Right ventricle myocardium superior (tissue), 1 donor: ENCODE results near the gene UBXN6. TPM values are rescaled to one million over a fixed set of nuclear protein-coding genes. Genes with fewer than 3 reads are reported as not detected.

ENCODE experiments used
- ATAC-seq: fragments of 200-7000 bp; cut with Tn5 transposase; one replicate; pipeline ENCODE4 v1.9.1; 2020; ENCODE audit warnings: mild to moderate bottlenecking; ENCODE audit not compliant: poor library complexity
- DNase-seq: peaks from one replicate; pipeline ENCODE4 v3.0.0-alpha.2; 2020
- intact Hi-C: fragments of 100-400 bp; cut with DNase I; formaldehyde crosslinking; loops from one replicate; pipeline ENCODE4 v1.11.2; 2022
- long read RNA-seq: library from polyadenylated mRNA; unstranded; transcript quantifications from one replicate; pipeline ENCODE4 v2.0.0, GENCODE V29; 2021
- total RNA-seq: library from RNA; stranded (reverse); fragmentation: NEBNext Ultra II Directional; extraction: Animal tissue kit (Norgen Biotek cat#: 25700); gene quantifications from one replicate; pipeline ENCODE4 v1.2.1, GENCODE V29; 2021
- donor health status: DM: no; HTN: yes; CAD: no; lungs with severe emphysema.

UBXN6 gene, protein sequence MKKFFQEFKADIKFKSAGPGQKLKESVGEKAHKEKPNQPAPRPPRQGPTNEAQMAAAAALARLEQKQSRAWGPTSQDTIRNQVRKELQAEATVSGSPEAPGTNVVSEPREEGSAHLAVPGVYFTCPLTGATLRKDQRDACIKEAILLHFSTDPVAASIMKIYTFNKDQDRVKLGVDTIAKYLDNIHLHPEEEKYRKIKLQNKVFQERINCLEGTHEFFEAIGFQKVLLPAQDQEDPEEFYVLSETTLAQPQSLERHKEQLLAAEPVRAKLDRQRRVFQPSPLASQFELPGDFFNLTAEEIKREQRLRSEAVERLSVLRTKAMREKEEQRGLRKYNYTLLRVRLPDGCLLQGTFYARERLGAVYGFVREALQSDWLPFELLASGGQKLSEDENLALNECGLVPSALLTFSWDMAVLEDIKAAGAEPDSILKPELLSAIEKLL
- 120 TPM for total RNA-seq
- long read RNA-seq, full-length matches to known transcripts: 43 of 97 reads
- long read RNA-seq, partial matches to known transcripts: 46 of 97 reads
- long read RNA-seq, other reads (novel, unspliced or antisense): 8 of 97 reads

DNA sequence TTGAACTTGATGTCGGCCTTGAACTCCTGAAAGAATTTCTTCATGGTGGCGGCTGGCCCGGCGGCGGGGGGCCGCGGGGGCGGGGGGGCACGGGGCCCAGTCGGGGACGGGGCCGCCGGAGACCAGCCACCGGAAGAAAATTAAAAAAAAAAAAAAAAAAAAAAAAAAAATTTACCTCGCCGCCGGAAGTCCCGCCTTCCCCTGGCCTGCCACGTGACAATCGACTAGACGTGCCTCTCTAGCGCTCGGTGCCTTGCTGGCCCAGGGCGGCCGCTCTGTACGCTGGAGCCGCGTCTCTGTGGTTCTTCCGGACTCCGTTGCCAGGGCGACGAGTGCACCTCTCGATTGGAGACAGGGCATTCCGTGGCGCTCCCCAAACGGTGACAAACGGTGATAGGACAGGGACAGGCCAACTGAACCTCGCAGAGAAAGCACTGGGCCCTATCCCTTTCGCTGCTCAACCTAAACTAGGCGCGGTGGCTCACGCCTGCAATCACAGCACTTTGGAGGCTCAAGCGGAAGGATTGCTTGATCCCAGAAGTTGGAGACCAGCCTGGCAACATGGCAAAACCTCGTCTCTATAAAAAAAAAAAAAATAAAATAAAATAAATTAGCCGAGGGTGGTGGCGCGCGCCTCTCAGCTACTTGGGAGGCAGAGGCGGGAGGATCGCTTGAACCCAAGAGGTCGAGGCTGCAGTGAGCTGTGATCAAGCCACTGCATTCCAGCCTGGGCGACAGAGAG is at the start of gene UBXN6:
Gene UBXN6, minus strand, starts transcription at position 141 of the 742 bp plus-strand sequence. Its CDS starts 97 bp downstream, at position 44.
- intact Hi-C loops: no loop called here
- peak; percentile 99 for DNase-seq
- peak; percentile 92 for ATAC-seq

DNA sequence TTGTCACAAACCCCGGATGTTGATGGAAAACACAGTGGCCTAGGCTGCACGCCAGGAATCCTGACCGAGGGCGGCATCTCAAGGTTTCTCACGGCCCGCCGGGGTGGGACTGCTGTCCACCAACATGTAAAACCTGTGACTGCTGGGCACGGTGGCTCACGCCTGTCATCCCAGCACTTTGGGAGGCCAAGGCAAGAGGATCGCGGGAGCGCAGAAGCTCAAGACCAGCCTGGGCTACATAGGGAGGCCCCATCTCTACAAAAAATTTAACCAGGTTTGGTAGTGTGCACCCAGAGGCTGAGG is 49.5 kb upstream of the UBXN6 start:
- ATAC-seq (no peak), DNase-seq (peak; percentile 36)
- intact Hi-C loops: no loop called here

GRCh38 chr19:4506449-4507149 is 49.0 kb upstream of the UBXN6 start:
- intact Hi-C loops: no loop called here
- DNase-seq: peak; percentile 30
- ATAC-seq: no peak

DNA sequence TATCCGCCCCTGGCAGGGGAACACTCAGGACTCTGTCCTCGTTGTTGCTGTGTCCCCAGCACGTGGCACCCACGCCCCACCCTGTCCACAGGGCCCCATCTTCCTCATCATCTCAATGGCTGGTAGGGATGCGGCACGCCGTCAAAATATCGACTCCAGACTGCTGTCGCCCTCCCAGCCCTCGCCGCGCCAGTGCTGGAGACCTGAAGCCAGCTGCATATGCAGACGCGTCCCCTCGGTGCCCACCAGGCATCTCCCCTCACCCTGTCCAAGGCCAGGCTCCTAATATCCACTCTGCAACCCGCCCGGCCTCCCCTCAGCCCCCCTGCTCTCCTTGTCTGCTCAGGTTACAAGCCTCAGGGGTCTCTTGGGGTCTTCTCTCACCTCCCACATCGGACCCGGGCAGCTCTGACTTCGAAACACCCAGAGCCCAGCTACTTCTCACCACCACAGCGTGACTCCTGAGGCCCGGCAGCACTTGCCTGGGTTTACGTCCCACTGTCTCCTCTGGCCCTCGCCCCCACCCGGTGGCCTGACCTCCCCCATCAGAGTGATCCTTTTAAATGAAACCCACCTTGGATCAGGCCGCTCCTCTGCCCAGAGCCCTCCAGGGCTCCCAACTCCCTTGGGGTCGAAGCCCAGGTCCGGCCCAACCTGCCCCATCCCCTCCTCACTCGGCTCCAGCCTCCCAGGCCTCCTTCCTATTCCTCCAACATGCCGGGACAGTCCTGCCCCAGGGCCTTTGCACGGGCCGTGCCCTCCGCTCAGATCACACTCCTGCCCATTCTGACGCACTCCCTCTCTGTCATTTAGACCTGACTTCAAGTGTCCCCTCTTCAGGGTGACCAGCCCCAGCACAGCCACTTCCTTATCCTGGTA is 48.2 kb upstream of the UBXN6 start:
- no peak for ATAC-seq
- intact Hi-C loops: no loop called here
- peak; percentile 35 for DNase-seq

DNA sequence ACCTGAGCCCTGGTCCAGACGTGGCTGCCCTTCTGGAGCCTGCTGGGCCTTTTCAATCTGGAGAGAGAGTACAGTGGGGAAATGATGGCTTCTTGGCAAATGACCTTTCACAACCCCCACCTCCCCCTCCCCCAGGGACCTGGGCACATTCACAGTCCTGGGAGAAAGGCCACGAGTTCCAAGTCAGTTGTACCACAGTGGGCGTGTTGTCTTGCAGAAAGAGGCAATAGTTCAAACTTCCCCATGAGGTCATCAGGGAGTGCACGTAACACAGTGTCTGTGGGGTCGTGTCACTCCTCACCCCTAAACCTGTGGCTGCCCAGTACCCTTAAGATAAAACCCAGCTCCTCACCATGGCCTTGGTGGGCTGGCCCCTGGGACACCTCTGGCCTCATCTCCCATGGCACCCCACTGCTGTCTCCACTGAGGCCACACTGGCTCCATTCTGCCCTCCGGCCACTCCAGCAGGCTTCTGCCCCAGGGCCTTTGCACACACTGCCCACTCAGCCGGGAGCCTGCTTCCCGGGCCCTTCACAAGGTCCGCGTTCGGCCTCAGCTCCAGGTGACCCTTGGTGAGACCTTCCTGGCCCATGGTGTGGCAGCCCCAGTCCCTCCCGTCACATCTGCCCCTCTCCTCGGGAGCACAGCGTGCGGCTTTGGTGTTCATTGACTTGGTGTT is 47.4 kb upstream of the UBXN6 start:
- peak; percentile 38 for DNase-seq
- ATAC-seq: no peak
- intact Hi-C loops: no loop called here

GRCh38 chr19:4504297-4504701 is 46.7 kb upstream of the UBXN6 start:
- intact Hi-C loops: no loop called here
- DNase-seq: peak; percentile 36
- peak; percentile 1 for ATAC-seq

- DNase-seq (no peak), ATAC-seq (no peak)
- intact Hi-C loops: no loop called here
Measured at GRCh38 chr19:4503825-4504170, 46.2 kb upstream of the UBXN6 start.

- intact Hi-C loops: no loop called here
- peak; percentile 37 for DNase-seq
- ATAC-seq: no peak
Measured at GRCh38 chr19:4503132-4503824, 45.7 kb upstream of the UBXN6 start.

DNA sequence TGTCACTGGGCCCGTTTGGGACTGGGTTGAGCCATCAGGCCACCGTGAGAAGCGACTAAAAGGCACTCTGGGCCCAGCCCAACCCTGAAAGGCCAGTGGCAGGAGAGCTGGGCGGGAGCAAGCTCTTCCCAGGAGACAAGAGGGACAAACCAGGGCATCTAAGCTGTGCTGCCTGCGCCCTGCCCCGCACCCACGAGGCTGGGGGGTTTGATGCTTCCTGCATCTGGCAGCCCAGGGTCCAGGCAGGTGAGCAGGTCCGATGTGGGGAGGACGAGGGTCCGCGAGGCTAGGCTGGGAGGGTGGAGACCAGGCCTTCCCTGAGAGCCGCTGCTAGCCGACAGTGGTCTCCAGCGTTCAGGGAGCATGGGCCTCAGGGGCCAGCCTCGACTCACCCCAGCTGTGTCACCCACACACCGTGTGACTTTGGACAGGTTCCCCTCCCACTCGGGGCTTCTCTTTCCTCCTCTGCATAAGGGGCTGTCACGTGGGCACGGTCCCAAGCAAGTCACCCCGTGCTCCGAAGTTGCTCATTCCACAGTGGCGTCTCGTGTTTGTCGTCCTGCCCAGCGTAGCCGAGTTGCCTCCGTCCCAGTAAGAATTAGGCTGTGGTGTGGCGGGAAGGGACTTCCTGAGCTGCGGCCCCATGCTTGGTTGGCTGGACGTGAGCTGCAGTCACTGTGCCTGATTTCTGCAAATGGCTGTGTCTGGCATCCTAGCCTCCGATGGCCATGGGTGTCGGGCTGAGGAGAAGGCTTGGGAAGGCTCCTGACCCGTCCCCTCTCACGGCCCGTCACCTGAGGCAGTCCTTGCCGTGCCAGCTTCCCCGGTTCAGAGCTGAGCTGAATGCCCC is 44.9 kb upstream of the UBXN6 start:
- intact Hi-C loops: no loop called here
- peak; percentile 37 for DNase-seq
- ATAC-seq: peak; percentile 3

DNA sequence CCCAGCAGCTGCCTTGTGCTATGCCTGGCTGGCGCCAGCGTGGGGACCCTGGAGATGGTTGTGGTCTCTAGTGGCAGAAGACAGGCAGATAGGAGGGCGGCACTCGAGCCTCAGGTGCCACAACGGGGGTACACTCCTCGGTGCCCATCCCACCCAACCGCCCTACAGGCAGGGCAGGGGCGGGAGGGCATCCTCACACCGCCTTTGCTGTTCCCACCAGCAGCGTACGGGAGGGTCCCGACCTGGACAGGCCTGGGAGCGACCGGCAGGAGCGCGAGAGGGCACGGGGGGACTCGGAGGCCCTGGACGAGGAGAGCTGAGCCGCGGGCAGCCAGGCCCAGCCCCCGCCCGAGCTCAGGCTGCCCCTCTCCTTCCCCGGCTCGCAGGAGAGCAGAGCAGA is 44.1 kb upstream of the UBXN6 start:
- ATAC-seq (peak; percentile 2), DNase-seq (peak; percentile 36)
- intact Hi-C loops: no loop called here

DNA sequence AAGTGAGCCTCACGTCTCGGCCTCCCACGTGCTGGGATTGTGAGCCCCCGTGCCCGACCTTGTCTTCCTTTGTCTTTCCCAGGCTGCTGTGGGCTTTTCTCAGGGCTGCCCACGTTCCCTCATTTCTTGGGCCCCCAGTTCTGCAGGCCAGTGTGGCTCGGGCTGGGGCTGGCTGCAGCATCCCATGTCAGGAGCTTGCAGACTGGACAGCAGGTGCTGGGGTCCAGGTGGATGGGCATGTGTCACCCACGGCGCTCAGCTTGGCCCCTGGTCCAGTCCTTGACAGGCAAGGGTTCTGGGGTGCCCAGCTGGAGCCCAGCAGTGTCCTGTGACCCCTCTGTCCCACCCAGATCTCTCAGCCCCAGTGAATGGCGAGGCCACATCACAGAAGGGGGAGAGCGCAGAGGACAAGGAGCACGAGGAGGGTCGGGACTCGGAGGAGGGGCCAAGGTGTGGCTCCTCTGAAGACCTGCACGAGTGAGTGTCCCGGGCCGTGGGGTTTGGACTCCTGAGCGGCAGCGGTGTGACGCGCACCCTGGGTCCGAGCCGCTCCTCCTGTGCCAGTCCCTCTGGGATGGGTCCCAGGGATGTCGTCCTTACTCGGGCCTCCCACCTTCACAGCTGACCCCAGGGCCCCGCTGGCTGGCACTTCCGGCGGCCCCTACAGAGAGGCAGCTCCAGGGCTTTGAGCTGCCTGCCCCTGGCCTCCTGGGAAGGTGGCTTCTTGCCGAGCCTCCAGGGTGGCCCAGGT is 43.4 kb upstream of the UBXN6 start:
- DNase-seq: peak; percentile 36
- peak; percentile 3 for ATAC-seq

DNA sequence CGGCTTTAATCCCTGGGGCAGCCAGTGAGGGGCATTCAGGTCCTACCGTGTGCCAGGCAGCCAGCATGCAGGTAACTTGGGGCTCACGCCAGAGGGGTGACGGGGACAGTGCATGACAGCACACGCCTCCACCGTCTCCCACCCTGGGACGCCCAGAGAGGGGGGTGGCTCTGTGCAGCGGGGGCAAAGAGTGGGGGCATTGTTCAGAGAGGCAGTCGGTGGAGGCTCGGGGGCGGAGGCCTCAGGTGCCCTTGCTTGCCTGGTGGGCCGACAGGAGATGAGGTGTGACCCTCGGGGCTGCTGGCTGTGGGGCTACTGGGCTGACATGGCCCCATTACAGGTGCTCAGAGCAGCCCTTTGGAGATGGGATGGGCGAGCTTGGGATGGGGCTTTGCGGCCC is 42.3 kb upstream of the UBXN6 start:
- no peak for ATAC-seq
- peak; percentile 39 for DNase-seq

More for the DNA sequence above, 43.4 kb upstream of the UBXN6 start:
- intact Hi-C loops: no loop called here

DNA sequence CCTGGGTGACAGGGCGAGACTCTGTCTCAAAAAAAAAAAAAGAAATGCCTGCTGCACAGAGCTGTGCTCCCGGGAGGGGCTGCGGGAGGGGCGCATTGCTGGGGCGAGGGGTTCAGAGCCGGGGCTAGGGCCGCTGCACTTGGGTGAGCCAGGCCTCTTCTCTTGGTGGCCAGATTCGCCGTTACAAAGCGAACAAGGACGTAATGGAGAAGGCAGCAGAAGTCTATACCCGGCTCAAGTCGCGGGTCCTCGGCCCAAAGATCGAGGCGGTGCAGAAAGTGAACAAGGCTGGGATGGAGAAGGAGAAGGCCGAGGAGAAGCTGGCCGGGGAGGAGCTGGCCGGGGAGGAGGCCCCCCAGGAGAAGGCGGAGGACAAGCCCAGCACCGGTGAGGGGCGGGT is 41.7 kb upstream of the UBXN6 start:
- ATAC-seq (no peak), DNase-seq (no peak)

More for the DNA sequence above, 42.3 kb upstream of the UBXN6 start:
- intact Hi-C loops: no loop called here

GRCh38 chr19:4498694-4499093 is 41.1 kb upstream of the UBXN6 start:
- DNase-seq (no peak), ATAC-seq (no peak)
- intact Hi-C loops: no loop called here

More for the DNA sequence above, 41.7 kb upstream of the UBXN6 start:
- intact Hi-C loops: no loop called here

DNA sequence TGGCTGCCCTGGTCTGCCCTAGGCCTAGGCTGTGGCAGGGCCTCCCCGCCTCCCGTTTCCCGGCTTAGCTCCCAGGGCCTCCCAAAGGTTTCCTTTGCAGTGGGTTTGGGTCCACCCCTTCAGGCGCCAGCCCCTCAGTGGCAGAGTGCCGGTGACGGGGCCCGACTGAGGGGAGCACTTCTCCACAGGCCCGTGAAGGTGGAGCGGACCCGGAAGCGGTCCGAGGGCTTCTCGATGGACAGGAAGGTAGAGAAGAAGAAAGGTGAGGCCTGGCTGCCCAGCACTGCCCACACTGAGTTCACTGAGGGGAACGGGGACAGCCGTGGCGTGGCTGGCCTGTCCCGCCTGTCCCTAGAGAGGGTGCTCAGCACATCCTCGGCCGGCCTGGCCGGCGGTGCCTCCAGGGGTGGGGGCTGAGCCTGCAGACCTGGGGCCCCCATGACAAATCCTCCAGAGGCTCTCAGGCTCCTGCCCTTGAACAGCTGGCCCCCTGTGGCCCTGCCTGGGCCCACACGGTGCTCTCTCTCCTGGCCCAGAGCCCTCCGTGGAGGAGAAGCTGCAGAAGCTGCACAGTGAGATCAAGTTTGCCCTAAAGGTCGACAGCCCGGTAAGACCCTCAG is 40.3 kb upstream of the UBXN6 start:
- intact Hi-C loops: no loop called here
- ATAC-seq: no peak
- peak; percentile 26 for DNase-seq
